GM18858 (cell line): ENCODE results near the gene SMOC2.

ENCODE experiments used
- ATAC-seq: cut with Tn5 transposase; IDR thresholded peaks from one replicate; pipeline ENCODE4 v1.9.1; 2021; ENCODE audit not compliant: unreplicated experiment

Gene SMOC2

DNA sequence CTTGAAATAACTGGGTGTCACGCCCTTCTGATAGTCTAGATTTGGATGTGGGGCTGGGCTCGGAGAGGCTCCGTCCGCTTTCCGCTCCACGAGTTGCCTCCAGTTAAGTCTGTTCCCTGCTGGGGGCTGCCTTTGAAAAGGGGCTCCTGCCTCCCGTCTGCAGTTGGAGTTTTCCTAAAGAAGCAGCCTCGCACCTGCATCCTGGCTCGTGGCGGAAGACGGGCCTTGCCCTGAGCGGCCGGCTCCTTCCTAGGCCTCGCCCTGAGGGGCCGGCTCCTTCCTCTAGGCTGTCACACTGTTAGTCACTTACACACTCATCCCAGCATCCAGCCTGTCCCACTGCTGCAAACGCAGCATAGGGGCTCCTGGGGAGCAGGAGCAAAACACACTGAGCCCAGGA is 74.4 kb downstream of the SMOC2 start:
- ATAC-seq, result no peak

DNA sequence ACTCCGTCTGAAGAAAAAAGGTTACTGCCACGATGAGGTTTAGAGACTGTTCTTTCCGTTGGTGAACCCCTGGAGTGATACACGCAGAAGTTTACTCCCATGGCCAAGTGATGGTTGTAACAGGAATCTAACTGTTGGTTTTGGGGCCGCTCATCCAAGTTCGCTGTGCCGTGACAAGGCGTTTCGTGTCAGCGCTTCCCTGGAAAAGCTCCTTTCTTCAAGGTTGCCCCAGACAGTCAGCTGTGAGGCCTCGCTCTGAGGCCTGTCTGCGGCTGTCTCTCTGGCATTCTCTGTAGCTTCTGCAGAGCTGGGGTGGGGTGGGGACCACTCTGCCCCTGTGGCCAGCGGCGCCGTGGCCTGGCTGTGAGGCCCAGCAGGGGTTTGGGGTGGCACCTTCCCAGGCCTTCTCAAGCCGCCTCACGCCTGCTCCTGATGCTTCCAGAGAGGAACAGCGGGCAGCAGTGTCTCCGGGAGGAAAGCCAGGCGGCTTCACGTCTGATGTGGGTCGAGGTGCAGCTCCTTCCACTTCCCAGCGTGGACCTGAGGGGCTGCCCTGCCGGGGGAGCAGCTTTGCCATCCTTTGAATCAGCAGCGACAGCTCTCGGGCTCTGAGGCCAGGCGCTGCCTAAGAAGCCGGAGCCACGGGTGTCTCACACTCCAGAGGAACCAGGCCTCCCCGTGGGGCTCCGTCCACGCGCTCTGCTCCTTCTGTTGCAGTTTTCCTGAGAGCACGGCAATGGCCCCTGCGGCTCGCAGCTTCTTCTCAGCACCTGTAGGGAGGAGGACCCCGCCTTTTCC is 76.2 kb downstream of the SMOC2 start:
- ATAC-seq, result no peak

DNA sequence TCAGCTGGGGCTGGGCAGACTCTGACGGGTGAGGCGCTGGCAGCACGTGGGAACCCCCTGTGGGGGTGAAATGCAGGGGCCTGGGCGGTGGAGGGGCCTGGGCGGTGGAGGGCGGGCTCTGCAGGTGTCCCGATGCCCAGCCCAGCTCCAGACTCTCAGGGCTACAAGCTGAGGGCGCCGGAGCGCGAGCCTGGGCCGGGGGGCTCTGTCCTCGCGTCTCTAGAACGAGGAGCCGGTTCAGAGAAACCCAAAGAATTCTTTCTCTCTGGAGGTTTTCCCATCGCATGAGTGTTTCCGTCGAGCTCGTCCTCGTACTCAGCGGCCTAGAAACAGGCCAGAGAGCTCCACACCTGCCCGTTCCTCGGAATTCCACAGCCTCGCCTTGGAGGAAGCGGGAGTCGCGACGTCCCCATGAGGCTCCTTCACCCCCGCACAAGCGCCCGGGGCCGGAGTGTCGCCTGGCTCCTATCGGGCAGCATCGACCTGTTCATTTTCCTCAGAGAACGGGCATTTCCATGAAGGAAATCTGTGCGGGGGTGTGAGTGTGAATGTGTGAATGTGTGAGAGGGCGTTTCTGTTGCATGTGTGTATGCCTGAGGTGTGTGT is 76.9 kb downstream of the SMOC2 start:
- no peak for ATAC-seq

DNA sequence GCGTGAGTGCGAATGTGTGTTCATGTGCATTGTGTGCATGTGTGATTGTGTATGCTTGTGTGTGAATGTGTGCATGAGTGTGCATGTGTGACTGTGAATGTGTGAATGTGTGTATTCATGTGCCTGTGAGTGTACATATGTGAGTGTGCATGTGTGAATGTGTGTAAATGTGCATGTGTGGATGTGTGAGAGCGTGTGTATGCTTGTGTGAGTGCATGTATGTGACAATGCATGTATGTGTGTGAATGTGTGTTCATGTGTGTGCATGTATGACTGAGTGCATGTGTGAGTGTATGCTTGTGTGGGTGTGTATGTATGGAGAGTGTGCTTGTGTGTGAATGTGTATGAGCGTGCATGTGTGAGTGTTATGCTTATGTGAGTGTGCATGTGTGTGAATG is 77.4 kb downstream of the SMOC2 start:
- ATAC-seq, result no peak

DNA sequence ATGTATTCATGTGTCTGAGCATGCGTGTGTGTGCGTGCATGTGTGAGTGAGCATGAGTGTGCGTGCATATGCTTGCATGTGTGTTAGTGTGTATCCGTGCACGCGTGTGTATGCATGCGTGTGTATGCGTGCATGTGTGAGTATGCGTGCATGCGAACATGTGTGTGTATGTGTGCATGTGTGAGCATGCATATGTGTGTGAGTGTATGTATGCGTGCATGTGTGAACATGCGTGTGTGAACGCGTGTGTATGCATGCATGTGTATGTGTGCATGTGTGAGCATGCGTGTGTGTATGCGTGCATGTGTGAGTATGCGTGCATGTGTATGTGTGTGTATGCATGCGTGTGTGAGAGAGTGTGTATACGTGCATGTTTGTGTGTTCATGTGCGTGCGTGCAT is 77.9 kb downstream of the SMOC2 start:
- ATAC-seq, result no peak

DNA sequence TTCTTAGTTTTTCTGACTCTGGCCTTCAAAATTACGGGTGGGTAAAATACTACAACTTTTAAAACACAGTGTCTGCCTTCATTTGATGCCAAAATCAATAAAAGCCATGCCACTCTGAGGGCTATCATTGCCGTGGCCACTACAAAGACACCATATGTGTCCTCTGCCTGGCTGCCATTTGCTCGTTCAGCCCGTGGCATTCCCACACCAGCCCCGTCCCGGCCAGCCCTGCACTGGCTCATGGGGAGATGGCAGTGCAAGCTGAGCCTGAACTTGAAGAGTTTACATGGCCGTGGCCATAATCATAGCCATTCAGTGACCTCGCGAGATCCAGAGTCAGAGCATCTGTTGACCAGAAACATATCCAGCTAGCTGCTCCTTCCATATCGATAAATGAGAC is 79.2 kb downstream of the SMOC2 start:
- ATAC-seq, result no peak

DNA sequence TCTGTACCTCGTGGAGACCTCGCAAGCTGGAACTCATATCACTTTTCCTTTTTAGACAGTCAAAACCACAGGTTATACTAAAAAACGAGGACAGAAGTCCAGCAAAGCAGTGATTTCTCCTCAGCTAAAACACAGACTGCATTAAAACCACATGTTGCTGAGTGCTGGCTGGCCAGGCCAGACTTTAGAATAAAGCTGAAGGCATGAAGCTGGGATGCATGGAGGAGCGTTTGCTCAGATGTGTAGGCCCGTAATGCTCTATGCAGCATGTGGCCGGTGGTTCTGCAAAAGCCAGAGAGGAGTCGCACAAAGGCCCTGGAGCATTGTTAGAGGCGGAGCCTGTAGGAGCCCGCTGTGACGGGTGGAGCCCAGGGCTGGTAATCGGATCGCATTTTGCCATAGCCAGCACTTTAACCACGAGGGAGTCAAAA is 83.6 kb downstream of the SMOC2 start:
- no peak for ATAC-seq

DNA sequence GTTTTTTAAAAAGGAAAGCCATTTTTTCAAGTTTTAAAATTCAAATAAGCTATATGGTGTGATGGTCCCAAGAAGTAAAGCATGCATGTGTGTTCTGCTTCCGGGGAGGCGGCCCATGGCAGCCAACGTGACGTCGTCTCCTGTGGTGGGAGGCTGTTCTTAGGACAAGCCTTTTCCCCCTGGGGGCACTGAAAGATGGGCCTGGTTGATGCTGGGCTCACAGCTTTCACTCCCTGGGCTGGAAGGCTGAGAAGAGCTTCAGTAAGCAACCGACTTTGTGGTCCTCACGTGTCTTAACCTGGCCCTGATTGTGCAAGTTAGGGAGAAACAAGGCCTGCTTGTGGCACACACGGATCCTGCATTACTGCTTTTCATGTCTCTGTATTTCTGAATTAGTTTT is 84.1 kb downstream of the SMOC2 start:
- no peak for ATAC-seq

DNA sequence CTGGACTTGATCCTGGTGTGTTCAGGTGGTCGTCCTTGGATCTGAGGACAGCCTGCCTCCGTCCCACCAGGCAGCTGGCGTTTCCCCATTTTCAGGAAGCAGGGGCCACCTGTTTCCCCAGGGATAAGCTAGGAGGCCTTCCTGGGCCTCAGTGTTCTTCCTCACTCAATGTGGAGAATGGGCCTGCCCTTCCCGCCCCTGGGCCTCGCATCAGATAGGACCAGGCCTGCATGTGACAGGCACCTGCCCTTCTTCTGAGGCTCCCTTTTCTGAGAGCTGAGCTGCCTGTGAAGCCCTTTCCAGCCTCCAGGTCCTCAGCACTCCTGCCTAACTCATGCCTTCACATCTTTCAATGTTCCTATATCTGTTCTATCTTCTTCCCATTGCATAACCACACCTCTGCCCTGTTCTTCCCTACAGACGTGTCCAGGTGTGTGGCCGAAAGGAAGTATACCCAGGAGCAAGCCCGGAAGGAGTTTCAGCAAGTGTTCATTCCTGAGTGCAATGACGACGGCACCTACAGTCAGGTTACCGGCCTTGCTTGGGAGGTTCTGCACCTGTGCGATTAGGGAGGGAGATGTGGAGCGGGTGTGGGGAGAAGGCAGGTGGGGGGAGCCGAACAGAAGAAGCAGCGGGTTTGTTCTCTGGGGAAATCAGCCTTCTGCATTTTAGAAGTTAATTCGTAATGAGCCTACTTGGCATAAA is 85.1 kb downstream of the SMOC2 start:
- ATAC-seq, result no peak

DNA sequence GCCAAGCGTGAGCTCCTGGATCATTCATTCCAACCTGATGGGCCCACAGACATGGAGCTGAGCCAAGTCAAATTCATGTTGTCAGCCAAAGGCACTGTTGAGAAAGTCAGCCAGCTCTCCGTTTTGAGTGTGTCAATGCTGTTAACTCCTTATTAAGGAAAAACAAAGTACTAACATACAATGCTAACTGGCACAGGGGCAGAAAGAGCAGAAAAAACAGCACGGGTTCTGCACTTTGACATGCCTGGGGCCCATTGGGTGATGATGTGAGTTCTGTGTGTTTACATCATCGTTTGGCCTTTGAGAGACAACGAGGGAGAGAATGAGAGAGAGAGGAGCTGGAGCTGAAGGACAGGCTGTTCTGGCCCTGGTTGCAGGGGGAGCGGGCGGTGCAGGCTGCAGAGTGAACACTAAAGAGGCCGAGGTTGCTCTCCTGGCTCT is 85.9 kb downstream of the SMOC2 start:
- no peak for ATAC-seq

DNA sequence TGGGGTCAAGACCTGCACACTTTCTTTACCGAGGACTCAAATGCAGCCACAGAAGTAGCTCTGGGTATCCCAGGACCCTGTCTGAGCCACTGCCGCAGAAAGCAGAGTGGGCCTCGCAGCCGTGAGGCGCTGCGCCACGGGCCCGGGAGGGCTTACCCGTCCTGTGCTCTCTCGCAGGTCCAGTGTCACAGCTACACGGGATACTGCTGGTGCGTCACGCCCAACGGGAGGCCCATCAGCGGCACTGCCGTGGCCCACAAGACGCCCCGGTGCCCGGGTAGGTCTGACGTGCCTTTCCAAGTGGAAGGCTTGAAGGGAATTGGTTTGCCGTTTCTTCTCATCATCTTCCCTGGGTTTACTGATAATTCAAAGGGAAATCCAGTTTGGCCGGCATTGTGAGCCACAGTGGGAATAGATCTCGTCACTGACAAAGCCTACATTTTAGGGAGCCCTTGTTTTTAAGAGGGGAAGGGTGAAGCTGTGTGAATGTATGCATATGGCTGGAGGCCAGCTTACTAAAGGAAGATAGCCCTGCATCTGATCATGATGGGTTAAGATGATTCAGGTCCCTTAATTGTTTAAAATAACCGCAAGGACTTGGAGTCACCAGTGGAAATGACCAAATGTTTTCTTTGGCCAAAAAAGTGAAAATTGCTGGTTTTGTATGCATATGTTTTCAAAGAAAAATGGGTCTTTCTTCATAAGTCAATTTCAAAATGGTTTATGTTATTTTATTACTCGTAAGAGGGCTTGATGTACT is 86.6 kb downstream of the SMOC2 start:
- no peak for ATAC-seq

DNA sequence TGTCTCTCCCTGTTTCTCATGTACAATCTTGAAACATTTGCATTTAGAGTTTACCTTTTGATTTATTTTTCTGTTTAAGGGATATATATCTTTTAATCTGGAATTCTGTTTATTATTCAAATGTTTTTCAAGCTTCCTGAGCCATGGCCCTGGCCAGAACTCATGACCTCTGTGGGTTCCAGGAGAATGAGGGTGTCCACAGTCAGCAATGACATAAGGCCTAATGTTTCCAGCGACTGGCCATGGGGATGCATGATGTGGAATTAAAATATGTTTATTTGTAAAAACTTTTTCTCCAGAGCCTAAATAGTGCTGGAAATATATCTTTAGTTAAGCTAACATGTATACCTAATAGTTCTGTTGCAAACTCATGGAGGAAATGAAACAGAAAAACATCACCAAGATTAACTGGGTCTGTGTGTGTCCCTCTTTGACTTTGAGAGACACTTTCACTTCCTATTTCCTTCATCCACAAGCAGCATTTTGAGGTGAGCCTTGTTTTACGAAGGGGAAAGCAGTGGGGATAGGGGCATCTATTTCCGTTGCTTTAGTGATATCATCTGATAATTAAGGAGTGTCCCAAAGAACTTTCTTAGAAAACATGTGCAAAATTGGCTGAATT is 87.6 kb downstream of the SMOC2 start:
- ATAC-seq, result no peak

DNA sequence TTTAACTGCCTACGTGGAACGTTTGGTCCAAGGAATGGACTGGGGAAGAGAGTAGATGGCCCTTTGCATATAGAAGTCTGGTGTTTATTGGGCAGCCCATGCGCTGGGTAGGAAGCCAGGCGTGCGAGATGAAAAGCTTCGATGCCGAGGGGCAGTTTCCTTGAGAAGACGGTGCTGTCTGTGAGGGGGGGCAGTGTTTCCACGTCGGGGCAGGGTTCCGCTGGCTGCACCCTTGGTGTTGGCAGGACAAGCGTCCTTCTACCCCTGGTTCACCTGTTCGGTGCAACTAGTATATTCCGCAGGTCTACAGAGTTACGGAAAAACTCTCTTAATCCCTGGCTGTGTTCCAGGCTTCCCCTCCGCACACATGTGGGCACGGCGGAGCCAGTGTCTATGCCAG is 88.2 kb downstream of the SMOC2 start:
- no peak for ATAC-seq

DNA sequence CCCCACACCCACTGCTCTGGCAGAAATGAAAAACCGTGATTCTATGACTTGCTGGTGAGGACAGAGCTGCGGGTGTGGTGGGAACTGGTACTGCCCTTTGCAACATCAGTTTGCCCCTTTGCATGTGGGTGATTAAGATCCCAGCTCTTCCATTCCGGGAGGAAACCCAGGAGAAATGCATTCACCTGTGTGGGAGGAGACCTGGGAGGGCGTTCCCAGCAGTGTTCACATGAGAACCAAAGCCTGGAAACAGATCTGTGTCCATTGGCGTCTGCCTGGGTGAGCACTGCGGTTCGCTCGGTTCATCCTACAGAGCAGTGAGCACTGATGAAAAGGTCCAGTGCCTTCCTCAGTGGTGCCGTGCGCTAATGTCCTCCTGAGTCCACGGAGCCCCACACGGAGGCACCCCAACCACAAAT is 89.7 kb downstream of the SMOC2 start:
- ATAC-seq, result no peak

DNA sequence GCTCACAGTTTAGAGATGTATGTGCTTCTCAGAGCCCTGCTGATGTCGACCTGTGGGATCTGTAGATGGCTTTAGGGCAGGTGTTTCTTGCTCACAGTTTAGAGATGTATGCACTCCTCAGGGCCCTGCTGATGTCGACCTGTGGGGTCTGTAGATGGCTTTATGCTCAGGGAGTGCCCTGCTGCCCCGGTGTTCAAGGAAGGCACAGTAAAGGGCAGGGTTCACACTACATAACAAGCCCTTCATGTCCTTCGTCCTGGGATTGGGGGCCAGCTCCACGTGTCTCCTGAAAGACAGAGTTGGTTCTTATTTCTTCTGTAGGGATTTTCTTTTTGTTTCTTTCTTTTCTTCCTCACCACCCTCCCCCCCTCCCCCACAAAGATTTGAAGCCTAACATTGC is 91.1 kb downstream of the SMOC2 start:
- no peak for ATAC-seq

DNA sequence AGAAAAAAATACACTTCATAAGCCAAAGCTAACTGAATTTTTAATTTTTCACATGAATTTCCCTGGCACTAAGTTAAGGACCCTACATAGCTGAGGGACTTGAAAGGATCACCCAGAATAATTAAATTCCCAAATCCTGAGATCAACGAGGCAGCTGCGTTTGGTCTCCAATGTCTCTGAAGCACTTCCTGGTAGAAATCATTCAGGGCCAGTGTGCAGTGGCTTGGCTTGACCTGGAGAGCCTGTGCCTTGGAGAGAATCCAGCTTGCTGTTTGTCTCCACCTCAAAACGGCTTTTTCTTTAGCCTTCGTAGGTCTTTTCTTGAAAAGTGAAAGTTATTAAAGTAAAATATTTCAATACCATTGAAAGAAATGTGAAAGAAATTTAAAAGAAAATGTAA is 92.4 kb downstream of the SMOC2 start:
- no peak for ATAC-seq

DNA sequence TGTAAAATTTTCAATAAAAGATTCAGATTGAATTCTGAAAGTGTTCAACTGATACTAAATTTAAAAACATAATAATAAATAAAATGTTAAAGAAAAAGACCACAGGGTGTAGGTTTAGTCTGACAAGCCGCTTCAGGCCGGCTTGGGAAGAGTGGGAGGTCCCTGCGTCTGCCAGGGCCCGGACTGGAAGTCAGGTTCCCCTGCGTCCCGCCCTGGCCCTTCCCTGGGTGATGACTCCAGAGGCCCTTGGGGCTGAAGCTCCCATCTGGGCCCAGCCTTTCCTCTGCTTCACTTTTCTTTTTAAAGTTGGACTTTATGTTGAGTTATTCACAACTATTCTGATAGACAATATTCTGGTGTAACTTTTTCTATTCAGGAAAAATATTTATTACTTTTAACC is 93.3 kb downstream of the SMOC2 start:
- ATAC-seq, result no peak

DNA sequence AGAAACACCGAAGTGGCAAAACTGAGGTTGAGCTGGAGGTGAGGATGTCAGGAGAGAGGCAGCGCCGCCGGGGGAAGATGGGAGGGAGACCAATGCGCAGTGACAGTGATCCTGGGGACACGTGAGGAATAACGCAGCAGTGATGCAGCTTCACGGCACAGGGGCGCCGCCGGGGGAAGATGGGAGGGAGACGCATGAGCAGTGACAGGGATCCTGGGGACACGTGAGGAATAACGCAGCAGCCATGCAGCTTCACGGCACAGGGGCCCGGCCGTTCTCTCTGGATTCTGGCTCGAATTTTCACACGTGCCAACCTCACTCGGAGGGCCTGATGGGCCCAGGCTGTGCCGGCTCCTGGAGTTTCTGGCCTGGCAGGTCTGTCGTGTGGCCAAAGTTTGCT is 94.7 kb downstream of the SMOC2 start:
- no peak for ATAC-seq

DNA sequence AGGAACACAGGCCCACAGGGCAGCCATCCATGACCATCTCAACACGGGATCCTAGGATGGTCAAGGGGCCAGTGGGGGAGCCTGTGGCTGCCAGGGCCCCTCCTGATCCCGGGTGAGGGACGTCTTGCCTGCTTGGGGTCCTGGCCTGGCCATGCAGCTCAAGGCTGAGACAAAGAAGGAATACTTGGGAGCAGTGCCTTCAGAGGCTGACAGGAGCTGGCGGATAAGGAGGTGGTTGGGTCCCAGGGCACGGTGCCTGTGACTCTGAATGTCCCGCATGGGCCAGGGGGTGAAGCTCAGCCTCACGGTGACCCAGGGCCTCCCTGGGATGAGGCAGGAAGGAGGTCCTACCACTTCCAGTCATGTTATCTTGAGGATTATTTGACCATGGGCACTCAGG is 95.2 kb downstream of the SMOC2 start:
- ATAC-seq, result no peak

DNA sequence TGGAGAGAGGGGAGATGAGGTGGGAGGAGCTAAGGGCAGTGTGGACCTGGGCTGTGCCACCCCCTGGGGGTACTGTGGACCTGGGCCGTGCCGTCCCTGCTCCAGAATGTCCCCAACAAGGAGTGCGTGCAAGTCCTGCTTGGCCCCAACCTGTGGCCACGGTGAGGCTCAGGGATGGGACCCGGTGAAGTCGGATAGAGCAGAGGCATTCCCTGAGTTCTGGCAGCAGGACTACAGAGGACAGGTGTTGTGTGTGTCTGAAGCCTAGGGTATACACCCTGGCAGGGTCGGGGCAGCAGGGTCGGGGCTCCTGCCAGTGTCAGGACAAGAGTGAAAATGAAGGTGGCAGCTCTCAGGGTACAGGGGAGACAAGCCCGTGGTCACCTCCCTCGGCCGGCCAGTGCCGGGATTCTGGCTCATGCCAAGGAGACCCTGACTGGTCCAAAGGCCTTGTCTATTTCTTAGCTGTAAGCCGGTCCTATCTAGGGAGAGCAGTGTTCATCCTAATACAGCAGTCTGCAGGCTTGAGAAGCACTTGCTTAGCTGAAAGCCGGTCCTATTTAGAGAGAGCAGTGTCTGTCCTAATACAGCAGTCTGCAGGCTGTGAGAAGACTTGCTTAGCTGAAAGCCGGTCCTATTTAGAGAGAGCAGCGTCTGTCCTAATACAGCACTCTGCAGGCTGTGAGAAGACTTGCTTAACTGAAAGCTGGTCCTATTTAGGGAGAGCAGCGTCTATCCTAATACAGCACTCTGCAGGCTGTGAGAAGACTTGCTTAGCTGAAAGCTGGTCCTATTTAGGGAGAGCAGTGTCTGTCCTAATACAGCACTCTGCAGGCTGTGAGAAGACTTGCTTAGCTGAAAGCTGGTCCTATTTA is 95.9 kb downstream of the SMOC2 start:
- ATAC-seq, result no peak
